WTC11 (cell line): ENCODE results near the gene CDK6. TPM values are rescaled to one million over a fixed set of nuclear protein-coding genes. Genes with fewer than 3 reads are reported as not detected.

ENCODE experiments used
- ATAC-seq: fragments of 200-7000 bp; cut with Tn5 transposase; 2 replicates; pipeline ENCODE4 v1.10.0; 2021; ENCODE audit warnings: mild to moderate bottlenecking, moderate library complexity
- CTCF ChIA-PET: fragments of 300-600 bp; sonication (Branson Sonifier 250); formaldehyde crosslinking; loops from one replicate; lab custom pipeline; 2021; ENCODE audit warnings: antibody characterized with exemption; lab: Charles Lee
- POLR2A ChIA-PET: fragments of 350-600 bp; sonication (Branson Sonifier 250); formaldehyde crosslinking; loops from one replicate; lab custom pipeline; 2021; ENCODE audit warnings: antibody characterized with exemption; lab: Charles Lee
- DNase-seq: peaks from one replicate; pipeline ENCODE4 v3.0.0; 2021; ENCODE audit warnings: low spot score
- H3K27ac Mint-ChIP-seq: 2 replicates; pipeline ENCODE4 v1.8.0; 2021; ENCODE audit warnings: mixed read lengths
- H3K27me3 Mint-ChIP-seq: 2 replicates; pipeline ENCODE4 v1.8.0; 2021; ENCODE audit warnings: low read depth, mild to moderate bottlenecking, moderate library complexity, mixed read lengths
- H3K36me3 Mint-ChIP-seq: 2 replicates; pipeline ENCODE4 v1.8.0; 2021; ENCODE audit warnings: mixed read lengths
- H3K4me1 Mint-ChIP-seq: 2 replicates; pipeline ENCODE4 v1.8.0; 2022; ENCODE audit warnings: mixed read lengths
- H3K4me3 Mint-ChIP-seq: 2 replicates; pipeline ENCODE4 v1.8.0; 2021; ENCODE audit warnings: mild to moderate bottlenecking, moderate library complexity, mixed read lengths
- H3K9me3 Mint-ChIP-seq: 2 replicates; pipeline ENCODE4 v1.8.0; 2021; ENCODE audit warnings: mixed read lengths
- ATF1 ChIP-seq: sonication (generic); formaldehyde crosslinking; IDR thresholded peaks from 2 replicates; pipeline ENCODE4 v1.8.1; 2023; ENCODE audit warnings: mild to moderate bottlenecking, moderate library complexity, missing genetic modification reagents
- GRHL2 ChIP-seq: fragments of 250-450 bp; sonication (Bioruptor Pico); IDR thresholded peaks from 2 replicates; pipeline ENCODE4 v1.8.0; 2022; ENCODE audit warnings: mild to moderate bottlenecking, moderate library complexity; ENCODE audit not compliant: insufficient replicate concordance, severe bottlenecking
- HMGA2 ChIP-seq: fragments of 250-450 bp; sonication (Bioruptor Pico); IDR thresholded peaks from 2 replicates; pipeline ENCODE4 v1.4.0; 2021; ENCODE audit warnings: mild to moderate bottlenecking, moderate library complexity
- IRF2 ChIP-seq: sonication (generic); formaldehyde crosslinking; IDR thresholded peaks from 2 replicates; pipeline ENCODE4 v1.8.0; 2022; ENCODE audit warnings: low read depth, missing genetic modification reagents, borderline replicate concordance
- MXD4 ChIP-seq: fragments of 250-450 bp; sonication (Bioruptor Pico); IDR thresholded peaks from 2 replicates; pipeline ENCODE4 v1.8.0; 2021; ENCODE audit warnings: mild to moderate bottlenecking, moderate library complexity, borderline replicate concordance
- NFATC4 ChIP-seq: fragments of 250-450 bp; sonication (Bioruptor Pico); IDR thresholded peaks from 2 replicates; pipeline ENCODE4 v1.9.0; 2021; ENCODE audit warnings: mild to moderate bottlenecking
- OVOL2 ChIP-seq: fragments of 250-450 bp; sonication (Bioruptor Pico); IDR thresholded peaks from 2 replicates; pipeline ENCODE4 v1.9.0; 2021; ENCODE audit warnings: mild to moderate bottlenecking, borderline replicate concordance
- RORB ChIP-seq: fragments of 250-450 bp; sonication (Bioruptor Pico); IDR thresholded peaks from 2 replicates; pipeline ENCODE4 v1.9.0; 2021; ENCODE audit warnings: mild to moderate bottlenecking
- SMAD3 ChIP-seq: sonication (generic); formaldehyde crosslinking; IDR thresholded peaks from 2 replicates; pipeline ENCODE4 v1.8.0; 2022; ENCODE audit warnings: missing genetic modification reagents, mild to moderate bottlenecking, borderline replicate concordance
- SOX15 ChIP-seq: fragments of 250-450 bp; sonication (Bioruptor Pico); IDR thresholded peaks from 2 replicates; pipeline ENCODE4 v1.9.0; 2021; ENCODE audit warnings: mild to moderate bottlenecking
- SP1 ChIP-seq: sonication (generic); formaldehyde crosslinking; conservative IDR thresholded peaks from 2 replicates; pipeline ENCODE4 v1.8.1; 2022; ENCODE audit warnings: missing genetic modification reagents
- ZNF671 ChIP-seq: fragments of 250-450 bp; sonication (Bioruptor Pico); IDR thresholded peaks from 2 replicates; pipeline ENCODE4 v1.8.0; 2021; ENCODE audit warnings: mild to moderate bottlenecking
- total RNA-seq: library from RNA; stranded (reverse); gene quantifications from 3 replicates; pipeline ENCODE4 v1.2.3, GENCODE V29; 2021
- TF ChIP-seq, protein P1 (sequence below): fragments of 250-450 bp; sonication (Bioruptor Pico); IDR thresholded peaks from 2 replicates; pipeline ENCODE4 v1.9.0; 2021; ENCODE audit warnings: mild to moderate bottlenecking
- TF ChIP-seq, protein P2 (sequence below): sonication (generic); formaldehyde crosslinking; conservative IDR thresholded peaks from 2 replicates; pipeline ENCODE4 v1.8.1; 2022; ENCODE audit warnings: mild to moderate bottlenecking, missing genetic modification reagents
- TF ChIP-seq, protein P3 (sequence below): sonication (generic); formaldehyde crosslinking; IDR thresholded peaks from 2 replicates; pipeline ENCODE4 v1.8.1; 2023; ENCODE audit warnings: mild to moderate bottlenecking, missing genetic modification reagents
- TF ChIP-seq, protein P4 (sequence below): sonication (generic); formaldehyde crosslinking; IDR thresholded peaks from 2 replicates; pipeline ENCODE4 v1.8.0; 2023; ENCODE audit warnings: missing genetic modification reagents, mild to moderate bottlenecking, borderline replicate concordance
- TF ChIP-seq, protein P5 (sequence below): sonication (generic); formaldehyde crosslinking; IDR thresholded peaks from 2 replicates; pipeline ENCODE4 v1.8.0; 2022; ENCODE audit warnings: missing genetic modification reagents

The CDK6 gene
- total RNA-seq, 1 experiment from 2014 or later: 47.2 TPM

DNA sequence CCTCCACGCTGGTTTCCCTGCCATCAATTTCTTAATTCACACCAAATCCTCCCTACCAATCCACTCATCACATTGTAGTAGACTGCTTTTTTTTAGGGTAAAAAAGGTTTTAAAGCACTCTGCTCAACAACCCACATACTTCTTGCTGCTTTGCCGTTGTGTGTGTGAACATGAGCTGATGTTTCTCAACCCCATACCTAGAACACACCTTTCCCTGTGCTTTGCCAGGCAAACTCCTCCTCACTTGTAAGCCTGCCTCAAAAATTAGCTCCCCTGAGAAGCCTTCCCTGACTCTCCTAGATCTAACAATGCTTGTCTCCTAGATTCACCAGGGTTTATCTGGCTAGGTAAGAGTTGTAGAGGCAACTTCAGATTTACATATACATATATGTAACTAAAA is 127.2 kb downstream of the CDK6 start:
- H3K27ac Mint-ChIP-seq: peak overlapping the region; percentile 32
- H3K36me3 Mint-ChIP-seq: peaks cover 11% of the 10 kb centered on the region
- TF ChIP-seq, protein P1, sequence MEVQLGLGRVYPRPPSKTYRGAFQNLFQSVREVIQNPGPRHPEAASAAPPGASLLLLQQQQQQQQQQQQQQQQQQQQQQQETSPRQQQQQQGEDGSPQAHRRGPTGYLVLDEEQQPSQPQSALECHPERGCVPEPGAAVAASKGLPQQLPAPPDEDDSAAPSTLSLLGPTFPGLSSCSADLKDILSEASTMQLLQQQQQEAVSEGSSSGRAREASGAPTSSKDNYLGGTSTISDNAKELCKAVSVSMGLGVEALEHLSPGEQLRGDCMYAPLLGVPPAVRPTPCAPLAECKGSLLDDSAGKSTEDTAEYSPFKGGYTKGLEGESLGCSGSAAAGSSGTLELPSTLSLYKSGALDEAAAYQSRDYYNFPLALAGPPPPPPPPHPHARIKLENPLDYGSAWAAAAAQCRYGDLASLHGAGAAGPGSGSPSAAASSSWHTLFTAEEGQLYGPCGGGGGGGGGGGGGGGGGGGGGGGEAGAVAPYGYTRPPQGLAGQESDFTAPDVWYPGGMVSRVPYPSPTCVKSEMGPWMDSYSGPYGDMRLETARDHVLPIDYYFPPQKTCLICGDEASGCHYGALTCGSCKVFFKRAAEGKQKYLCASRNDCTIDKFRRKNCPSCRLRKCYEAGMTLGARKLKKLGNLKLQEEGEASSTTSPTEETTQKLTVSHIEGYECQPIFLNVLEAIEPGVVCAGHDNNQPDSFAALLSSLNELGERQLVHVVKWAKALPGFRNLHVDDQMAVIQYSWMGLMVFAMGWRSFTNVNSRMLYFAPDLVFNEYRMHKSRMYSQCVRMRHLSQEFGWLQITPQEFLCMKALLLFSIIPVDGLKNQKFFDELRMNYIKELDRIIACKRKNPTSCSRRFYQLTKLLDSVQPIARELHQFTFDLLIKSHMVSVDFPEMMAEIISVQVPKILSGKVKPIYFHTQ (CRISPR knock-in tag): no peak
- TF ChIP-seq OVOL2 (CRISPR knock-in tag): no peak
- TF ChIP-seq SMAD3 (CRISPR knock-in tag): no peak
- TF ChIP-seq, protein P2, sequence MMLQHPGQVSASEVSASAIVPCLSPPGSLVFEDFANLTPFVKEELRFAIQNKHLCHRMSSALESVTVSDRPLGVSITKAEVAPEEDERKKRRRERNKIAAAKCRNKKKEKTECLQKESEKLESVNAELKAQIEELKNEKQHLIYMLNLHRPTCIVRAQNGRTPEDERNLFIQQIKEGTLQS: no peak
- TF ChIP-seq NFATC4 (CRISPR knock-in tag): no peak
- no peak for TF ChIP-seq HMGA2
- TF ChIP-seq ATF1 (CRISPR knock-in tag): no peak
- TF ChIP-seq, protein P3, sequence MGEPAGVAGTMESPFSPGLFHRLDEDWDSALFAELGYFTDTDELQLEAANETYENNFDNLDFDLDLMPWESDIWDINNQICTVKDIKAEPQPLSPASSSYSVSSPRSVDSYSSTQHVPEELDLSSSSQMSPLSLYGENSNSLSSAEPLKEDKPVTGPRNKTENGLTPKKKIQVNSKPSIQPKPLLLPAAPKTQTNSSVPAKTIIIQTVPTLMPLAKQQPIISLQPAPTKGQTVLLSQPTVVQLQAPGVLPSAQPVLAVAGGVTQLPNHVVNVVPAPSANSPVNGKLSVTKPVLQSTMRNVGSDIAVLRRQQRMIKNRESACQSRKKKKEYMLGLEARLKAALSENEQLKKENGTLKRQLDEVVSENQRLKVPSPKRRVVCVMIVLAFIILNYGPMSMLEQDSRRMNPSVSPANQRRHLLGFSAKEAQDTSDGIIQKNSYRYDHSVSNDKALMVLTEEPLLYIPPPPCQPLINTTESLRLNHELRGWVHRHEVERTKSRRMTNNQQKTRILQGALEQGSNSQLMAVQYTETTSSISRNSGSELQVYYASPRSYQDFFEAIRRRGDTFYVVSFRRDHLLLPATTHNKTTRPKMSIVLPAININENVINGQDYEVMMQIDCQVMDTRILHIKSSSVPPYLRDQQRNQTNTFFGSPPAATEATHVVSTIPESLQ (CRISPR knock-in tag): no peak
- no peak for TF ChIP-seq MXD4 (CRISPR knock-in tag)
- TF ChIP-seq, protein P4, sequence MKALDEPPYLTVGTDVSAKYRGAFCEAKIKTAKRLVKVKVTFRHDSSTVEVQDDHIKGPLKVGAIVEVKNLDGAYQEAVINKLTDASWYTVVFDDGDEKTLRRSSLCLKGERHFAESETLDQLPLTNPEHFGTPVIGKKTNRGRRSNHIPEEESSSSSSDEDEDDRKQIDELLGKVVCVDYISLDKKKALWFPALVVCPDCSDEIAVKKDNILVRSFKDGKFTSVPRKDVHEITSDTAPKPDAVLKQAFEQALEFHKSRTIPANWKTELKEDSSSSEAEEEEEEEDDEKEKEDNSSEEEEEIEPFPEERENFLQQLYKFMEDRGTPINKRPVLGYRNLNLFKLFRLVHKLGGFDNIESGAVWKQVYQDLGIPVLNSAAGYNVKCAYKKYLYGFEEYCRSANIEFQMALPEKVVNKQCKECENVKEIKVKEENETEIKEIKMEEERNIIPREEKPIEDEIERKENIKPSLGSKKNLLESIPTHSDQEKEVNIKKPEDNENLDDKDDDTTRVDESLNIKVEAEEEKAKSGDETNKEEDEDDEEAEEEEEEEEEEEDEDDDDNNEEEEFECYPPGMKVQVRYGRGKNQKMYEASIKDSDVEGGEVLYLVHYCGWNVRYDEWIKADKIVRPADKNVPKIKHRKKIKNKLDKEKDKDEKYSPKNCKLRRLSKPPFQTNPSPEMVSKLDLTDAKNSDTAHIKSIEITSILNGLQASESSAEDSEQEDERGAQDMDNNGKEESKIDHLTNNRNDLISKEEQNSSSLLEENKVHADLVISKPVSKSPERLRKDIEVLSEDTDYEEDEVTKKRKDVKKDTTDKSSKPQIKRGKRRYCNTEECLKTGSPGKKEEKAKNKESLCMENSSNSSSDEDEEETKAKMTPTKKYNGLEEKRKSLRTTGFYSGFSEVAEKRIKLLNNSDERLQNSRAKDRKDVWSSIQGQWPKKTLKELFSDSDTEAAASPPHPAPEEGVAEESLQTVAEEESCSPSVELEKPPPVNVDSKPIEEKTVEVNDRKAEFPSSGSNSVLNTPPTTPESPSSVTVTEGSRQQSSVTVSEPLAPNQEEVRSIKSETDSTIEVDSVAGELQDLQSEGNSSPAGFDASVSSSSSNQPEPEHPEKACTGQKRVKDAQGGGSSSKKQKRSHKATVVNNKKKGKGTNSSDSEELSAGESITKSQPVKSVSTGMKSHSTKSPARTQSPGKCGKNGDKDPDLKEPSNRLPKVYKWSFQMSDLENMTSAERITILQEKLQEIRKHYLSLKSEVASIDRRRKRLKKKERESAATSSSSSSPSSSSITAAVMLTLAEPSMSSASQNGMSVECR (CRISPR knock-in tag): no peak
- no peak for TF ChIP-seq SP1 (CRISPR knock-in tag)
- TF ChIP-seq GRHL2 (CRISPR knock-in tag): no peak
- no peak for TF ChIP-seq SOX15 (CRISPR knock-in tag)
- no peak for TF ChIP-seq RORB (CRISPR knock-in tag)
- TF ChIP-seq IRF2 (CRISPR knock-in tag): no peak
- TF ChIP-seq ZNF671 (CRISPR knock-in tag): no peak
- TF ChIP-seq, protein P5, sequence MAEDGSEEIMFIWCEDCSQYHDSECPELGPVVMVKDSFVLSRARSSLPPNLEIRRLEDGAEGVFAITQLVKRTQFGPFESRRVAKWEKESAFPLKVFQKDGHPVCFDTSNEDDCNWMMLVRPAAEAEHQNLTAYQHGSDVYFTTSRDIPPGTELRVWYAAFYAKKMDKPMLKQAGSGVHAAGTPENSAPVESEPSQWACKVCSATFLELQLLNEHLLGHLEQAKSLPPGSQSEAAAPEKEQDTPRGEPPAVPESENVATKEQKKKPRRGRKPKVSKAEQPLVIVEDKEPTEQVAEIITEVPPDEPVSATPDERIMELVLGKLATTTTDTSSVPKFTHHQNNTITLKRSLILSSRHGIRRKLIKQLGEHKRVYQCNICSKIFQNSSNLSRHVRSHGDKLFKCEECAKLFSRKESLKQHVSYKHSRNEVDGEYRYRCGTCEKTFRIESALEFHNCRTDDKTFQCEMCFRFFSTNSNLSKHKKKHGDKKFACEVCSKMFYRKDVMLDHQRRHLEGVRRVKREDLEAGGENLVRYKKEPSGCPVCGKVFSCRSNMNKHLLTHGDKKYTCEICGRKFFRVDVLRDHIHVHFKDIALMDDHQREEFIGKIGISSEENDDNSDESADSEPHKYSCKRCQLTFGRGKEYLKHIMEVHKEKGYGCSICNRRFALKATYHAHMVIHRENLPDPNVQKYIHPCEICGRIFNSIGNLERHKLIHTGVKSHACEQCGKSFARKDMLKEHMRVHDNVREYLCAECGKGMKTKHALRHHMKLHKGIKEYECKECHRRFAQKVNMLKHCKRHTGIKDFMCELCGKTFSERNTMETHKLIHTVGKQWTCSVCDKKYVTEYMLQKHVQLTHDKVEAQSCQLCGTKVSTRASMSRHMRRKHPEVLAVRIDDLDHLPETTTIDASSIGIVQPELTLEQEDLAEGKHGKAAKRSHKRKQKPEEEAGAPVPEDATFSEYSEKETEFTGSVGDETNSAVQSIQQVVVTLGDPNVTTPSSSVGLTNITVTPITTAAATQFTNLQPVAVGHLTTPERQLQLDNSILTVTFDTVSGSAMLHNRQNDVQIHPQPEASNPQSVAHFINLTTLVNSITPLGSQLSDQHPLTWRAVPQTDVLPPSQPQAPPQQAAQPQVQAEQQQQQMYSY (CRISPR knock-in tag): no peak
- ChIA-PET CTCF (no interaction called here), POLR2A (no interaction called here)
- peaks cover 12% of the 10 kb centered on the region for H3K4me1 Mint-ChIP-seq
- ATAC-seq (peak; percentile 34), DNase-seq (no peak)
- H3K27me3 Mint-ChIP-seq: no peaks in the 10 kb centered on the region
- H3K4me3 Mint-ChIP-seq: no peak overlapping the region
- peaks cover 11% of the 10 kb centered on the region for H3K9me3 Mint-ChIP-seq
